Thoracic aorta (tissue), 2 donors: ENCODE measurements around the gene TOP1. TPM values are rescaled to one million over a fixed set of nuclear protein-coding genes. Genes with fewer than 3 reads are reported as not detected.
A peak's percentile ranks its signal among the peaks of the same experiment; 100 is the strongest.

ENCODE experiments used
- ATAC-seq: fragments of 150-250 bp; one replicate; pipeline ENCODE4 v1.8.0; 2017; ENCODE audit warnings: low read depth; ENCODE audit not compliant: insufficient number of reproducible peaks, low FRiP score
- DNase-seq: peaks from one replicate; pipeline ENCODE4 v3.0.0-alpha.2; 2020; ENCODE audit warnings: low spot score
- H3K27ac ChIP-seq, 2 donors: fragments of 200-600 bp; sonication (generic); 1 replicate in 1 of 2; 2 replicates in 1 of 2; pipeline ENCODE4 v1.5.1; 2016; ENCODE audit warnings: mild to moderate bottlenecking in 2 of 2, moderate library complexity in 2 of 2
- H3K27me3 ChIP-seq: fragments of 200-600 bp; sonication (generic); replicated peaks from 2 replicates; pipeline ENCODE4 v1.6.0; 2016; ENCODE audit warnings: mild to moderate bottlenecking; ENCODE audit not compliant: insufficient read depth
- H3K36me3 ChIP-seq: fragments of 200-600 bp; sonication (generic); one replicate; pipeline ENCODE4 v1.5.1; 2016
- H3K4me1 ChIP-seq, 2 donors: fragments of 200-600 bp; sonication (generic); 1 replicate in 1 of 2; 2 replicates in 1 of 2; pipeline versions ENCODE4 v1.5.1 to v1.6.0; 2016; ENCODE audit warnings: low read depth in 2 of 2, mild to moderate bottlenecking in 1 of 2; ENCODE audit not compliant: control insufficient read depth in 1 of 2
- H3K4me3 ChIP-seq: fragments of 200-600 bp; sonication (generic); 2 replicates; pipeline ENCODE4 v1.5.1; 2016; ENCODE audit warnings: mild to moderate bottlenecking
- H3K9me3 ChIP-seq: fragments of 200-600 bp; sonication (generic); 2 replicates; pipeline ENCODE4 v1.5.1; 2016
- CTCF ChIP-seq: fragments of 200-600 bp; sonication (generic); IDR thresholded peaks from one replicate; pipeline ENCODE4 v1.5.1; 2019; ENCODE audit warnings: antibody characterized with exemption
- total RNA-seq, 2 donors: library from RNA; depleted of rRNA; stranded (reverse); fragments of >200 nt; gene quantifications; one replicate each; pipeline versions ENCODE4 v1.1.0 to v1.2.3, GENCODE V29; 2016

TOP1 gene
- total RNA-seq, 2 donors from 2014 or later, result 17.3 to 35.4 TPM

- no peaks in the 10 kb centered on the region for H3K9me3 ChIP-seq
- TF ChIP-seq CTCF, result peak; percentile 46
- DNase-seq, result no peak
- peaks cover 10% of the 10 kb centered on the region for H3K36me3 ChIP-seq
- peak overlapping the region; percentile 21 for H3K4me3 ChIP-seq
- peaks cover 30 to 77% of the 10 kb centered on the region in 2 donors for H3K4me1 ChIP-seq
- peak overlapping the region in 1 of 2 donors; percentile 6 for H3K27ac ChIP-seq
- no peaks in the 10 kb centered on the region for H3K27me3 ChIP-seq
- peak; percentile 65 for ATAC-seq
Observed at GRCh38 chr20:41078329-41078728, 49.7 kb downstream of the TOP1 start.

GRCh38 chr20:41079066-41079465, 50.4 kb downstream of the TOP1 start:
- DNase-seq, result no peak
- no peak for ATAC-seq
- Histone ChIP-seq H3K4me1 (peaks cover 30 to 72% of the 10 kb centered on the region in 2 donors), H3K36me3 (peaks cover 10% of the 10 kb centered on the region), H3K27me3 (no peaks in the 10 kb centered on the region), H3K27ac (no peak overlapping the region), H3K9me3 (no peaks in the 10 kb centered on the region), H3K4me3 (no peak overlapping the region)
- no peak for TF ChIP-seq CTCF

- Histone ChIP-seq H3K9me3 (no peaks in the 10 kb centered on the region), H3K27me3 (no peaks in the 10 kb centered on the region), H3K27ac (no peak overlapping the region), H3K4me3 (no peak overlapping the region), H3K4me1 (peaks cover 26 to 54% of the 10 kb centered on the region in 2 donors), H3K36me3 (peaks cover 10% of the 10 kb centered on the region)
- TF ChIP-seq CTCF, result no peak
- no peak for ATAC-seq
- DNase-seq, result no peak
Observed at GRCh38 chr20:41080866-41081265, 52.2 kb downstream of the TOP1 start.

GRCh38 chr20:41081276-41081814, 52.7 kb downstream of the TOP1 start:
- no peak for ATAC-seq
- no peak for DNase-seq
- no peaks in the 10 kb centered on the region for H3K27me3 ChIP-seq
- H3K4me3 ChIP-seq, result no peak overlapping the region
- TF ChIP-seq CTCF, result no peak
- peaks cover 10% of the 10 kb centered on the region for H3K36me3 ChIP-seq
- H3K27ac ChIP-seq, result no peak overlapping the region
- no peaks in the 10 kb centered on the region for H3K9me3 ChIP-seq
- H3K4me1 ChIP-seq, result peaks cover 22 to 49% of the 10 kb centered on the region in 2 donors

GRCh38 chr20:41082306-41082705, 53.7 kb downstream of the TOP1 start:
- Histone ChIP-seq H3K36me3 (peaks cover 10% of the 10 kb centered on the region), H3K27me3 (no peaks in the 10 kb centered on the region), H3K9me3 (no peaks in the 10 kb centered on the region), H3K4me3 (no peak overlapping the region), H3K27ac (no peak overlapping the region), H3K4me1 (peaks cover 12 to 40% of the 10 kb centered on the region in 2 donors)
- ATAC-seq (no peak), DNase-seq (no peak)
- no peak for TF ChIP-seq CTCF
